Measurements from ENCODE around the gene RGS13.

- no peak for TF ChIP-seq GATA2 (IDR thresholded peaks at IDR 0.05; ENCODE audit: low read depth, low read length)
- TF ChIP-seq GATA3 (IDR thresholded peaks at IDR 0.05; ENCODE audit: low read depth, low read length) = no peak
These were observed 26.6 kb upstream of the RGS13 start for GRCh38 chr1:192609110-192610079.

Data from SH-SY5Y (cell line).